ENCODE data around the gene NRG3.
A peak's percentile ranks its signal among the peaks of the same experiment; 100 is the strongest.

The NRG3 gene

DNA sequence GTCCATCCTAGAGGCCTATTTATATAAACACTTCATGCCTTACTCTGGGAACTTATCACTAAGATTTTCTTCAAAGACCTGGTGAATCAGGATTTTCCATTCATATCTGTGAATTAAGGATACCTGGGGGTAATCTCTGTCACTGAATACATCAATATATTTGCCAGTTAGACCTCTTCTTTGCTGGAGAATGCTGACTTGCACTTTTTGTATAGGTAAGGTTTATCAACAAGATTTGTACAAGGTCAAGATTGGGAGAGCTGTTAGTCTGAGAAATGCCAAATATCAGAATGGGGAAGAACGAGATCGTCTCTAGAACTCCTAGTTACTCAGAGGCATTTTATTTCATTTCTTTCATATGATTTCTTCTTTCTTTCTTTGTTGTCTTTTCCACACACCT, 1060.0 kb downstream of the NRG3 start:
- H3K4me3 ChIP-seq (replicated peaks; ENCODE audit: low read depth, low read length), result no peak overlapping the region
- DNase-seq (ENCODE audit: low read depth), result no peak
- TF ChIP-seq, protein P1, sequence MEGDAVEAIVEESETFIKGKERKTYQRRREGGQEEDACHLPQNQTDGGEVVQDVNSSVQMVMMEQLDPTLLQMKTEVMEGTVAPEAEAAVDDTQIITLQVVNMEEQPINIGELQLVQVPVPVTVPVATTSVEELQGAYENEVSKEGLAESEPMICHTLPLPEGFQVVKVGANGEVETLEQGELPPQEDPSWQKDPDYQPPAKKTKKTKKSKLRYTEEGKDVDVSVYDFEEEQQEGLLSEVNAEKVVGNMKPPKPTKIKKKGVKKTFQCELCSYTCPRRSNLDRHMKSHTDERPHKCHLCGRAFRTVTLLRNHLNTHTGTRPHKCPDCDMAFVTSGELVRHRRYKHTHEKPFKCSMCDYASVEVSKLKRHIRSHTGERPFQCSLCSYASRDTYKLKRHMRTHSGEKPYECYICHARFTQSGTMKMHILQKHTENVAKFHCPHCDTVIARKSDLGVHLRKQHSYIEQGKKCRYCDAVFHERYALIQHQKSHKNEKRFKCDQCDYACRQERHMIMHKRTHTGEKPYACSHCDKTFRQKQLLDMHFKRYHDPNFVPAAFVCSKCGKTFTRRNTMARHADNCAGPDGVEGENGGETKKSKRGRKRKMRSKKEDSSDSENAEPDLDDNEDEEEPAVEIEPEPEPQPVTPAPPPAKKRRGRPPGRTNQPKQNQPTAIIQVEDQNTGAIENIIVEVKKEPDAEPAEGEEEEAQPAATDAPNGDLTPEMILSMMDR (IDR thresholded peaks at IDR 0.05; ENCODE audit: low read length, missing control alignments), result no peak

DNA sequence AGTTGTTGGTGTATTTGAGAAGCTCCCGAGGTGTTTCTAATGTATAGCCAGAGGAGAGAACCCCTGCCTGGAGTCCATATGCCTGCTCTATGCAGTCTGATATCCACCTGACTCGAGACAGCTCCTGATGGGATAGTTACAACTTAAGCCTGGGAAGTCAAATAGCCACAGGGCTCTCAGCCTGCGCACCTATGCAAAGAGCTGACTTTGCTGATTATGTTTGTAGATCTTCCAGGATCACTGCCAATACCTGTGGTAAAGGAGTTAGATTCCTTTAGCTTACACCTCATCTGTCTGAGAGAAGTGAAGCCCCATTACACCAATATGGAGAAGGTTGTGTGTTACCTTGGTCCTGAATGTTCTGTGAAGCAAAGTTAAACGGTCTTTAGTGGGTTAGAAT, 1063.3 kb downstream of the NRG3 start:
- DNase-seq (ENCODE audit: low read depth), result no peak
- TF ChIP-seq, protein P1 (IDR thresholded peaks at IDR 0.05; ENCODE audit: low read length, missing control alignments), result no peak
- no peak overlapping the region for H3K4me3 ChIP-seq (replicated peaks; ENCODE audit: low read depth, low read length)

DNA sequence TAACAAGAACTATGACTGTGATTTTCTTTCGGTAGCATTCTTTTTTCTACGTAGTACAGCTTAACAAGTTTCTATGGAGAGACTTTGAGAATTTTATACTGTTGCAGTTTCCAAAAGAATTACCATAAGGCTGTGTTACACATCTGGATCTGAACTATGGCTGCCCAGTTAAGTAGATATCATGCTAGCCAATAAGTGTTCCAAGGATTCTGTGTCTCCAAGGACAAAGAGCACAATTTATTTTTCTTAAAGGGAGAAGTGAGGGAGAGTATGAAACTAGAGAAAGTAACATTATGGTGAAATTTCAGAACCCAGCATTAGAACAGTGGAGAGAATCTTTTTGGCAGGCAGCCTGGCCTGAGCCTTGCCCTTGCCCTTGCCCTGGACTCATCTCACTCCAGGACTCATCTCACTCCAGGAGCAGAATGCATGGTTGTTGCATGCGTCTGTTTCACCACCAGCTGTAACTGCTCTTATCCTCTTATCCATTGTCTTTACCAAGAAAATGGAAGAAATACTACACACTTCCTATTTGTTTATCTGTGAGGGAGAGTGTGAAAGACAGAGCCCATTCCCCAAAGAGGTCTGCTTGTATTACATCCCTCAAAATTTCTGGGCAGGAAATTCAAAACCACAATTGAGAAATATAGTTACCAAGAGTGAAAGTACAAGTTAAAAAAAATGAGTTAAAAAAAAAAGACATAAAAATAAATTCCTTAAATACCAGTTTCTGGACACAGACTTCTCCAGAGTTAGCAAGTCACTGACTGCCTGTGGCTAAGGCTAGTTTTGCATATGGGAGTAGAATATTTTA, 1067.5 kb downstream of the NRG3 start:
- DNase-seq (ENCODE audit: low read depth), result peak; percentile 76
- H3K4me3 ChIP-seq (replicated peaks; ENCODE audit: low read depth, low read length), result no peak overlapping the region
- TF ChIP-seq, protein P1 (IDR thresholded peaks at IDR 0.05; ENCODE audit: low read length, missing control alignments), result no peak

DNA sequence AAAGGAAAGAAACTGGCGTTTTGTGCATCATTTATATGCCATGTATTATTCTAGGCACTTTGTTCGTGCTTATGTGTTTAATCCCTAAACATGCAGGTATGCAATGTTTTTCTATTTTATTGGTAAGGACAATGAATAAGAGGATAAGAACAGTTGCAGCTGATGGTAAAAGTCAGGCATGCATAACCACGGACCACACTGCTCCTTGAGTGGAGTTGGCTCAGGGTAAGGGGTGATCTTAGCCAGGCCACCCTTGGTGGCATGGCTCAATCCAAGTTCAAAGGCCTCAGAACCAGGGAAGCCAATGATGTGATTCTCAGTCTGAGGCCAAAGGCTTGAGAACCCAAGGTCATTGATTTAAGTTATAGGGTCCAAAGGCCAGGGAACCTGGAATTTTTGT, 1068.1 kb downstream of the NRG3 start:
- no peak for DNase-seq (ENCODE audit: low read depth)
- TF ChIP-seq, protein P1 (IDR thresholded peaks at IDR 0.05; ENCODE audit: low read length, missing control alignments), result no peak
- H3K4me3 ChIP-seq (replicated peaks; ENCODE audit: low read depth, low read length), result no peak overlapping the region

DNA sequence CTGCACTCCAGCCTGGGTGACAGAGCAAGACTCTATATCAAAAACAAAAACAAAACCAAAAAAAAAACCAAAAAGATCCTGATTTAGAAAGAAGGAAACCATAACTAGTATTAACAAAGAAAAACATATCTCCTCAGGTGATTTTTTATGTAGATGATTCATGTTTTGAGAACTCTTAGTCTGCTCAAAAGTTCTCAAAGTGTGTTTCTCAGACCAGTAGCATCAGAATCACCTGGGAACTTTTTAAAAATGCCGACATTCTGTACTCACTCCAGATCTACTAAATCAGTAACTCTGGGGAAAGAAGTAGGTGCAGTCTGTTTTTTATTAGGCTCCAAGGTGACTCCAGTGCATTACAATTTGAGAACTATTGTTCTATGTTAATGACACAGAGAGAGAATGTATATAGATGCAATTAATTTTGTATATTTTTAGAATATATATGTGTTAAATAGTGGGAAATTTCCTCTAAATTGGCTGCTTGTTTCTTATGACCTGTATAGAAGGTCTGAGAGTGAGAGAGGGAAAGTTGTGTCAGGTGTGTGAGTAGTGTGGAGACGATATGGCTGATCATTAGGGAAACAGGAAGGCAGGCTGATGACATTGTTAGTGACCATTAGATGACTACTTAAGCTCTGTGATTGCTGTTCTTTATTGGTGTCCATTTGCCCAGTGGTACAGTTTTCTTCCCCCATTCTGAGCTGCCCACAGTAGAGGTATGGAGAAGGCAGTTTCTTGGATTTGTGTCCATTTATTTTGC, 1075.0 kb downstream of the NRG3 start:
- H3K4me3 ChIP-seq (replicated peaks; ENCODE audit: low read depth, low read length), result no peak overlapping the region
- TF ChIP-seq, protein P1 (IDR thresholded peaks at IDR 0.05; ENCODE audit: low read length, missing control alignments), result no peak
- DNase-seq (ENCODE audit: low read depth), result no peak

DNA sequence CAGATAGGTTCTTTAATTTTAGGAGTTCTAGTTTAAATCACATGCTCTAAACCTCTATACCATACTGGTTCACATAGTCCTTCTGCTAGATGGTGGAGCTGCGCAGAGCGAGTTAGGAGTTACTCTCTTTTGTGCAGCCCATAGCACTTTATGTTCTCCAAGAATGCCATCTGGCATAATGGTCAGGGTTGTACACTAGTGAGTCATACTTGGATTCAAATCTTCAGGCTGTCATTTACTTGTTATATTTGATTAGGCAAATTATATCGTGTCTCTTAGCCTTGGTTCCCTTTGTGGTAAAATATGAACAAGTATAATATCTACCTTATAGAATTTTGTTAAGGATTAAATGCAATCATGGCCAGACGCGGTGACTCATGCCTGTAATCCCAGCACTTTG, 1078.3 kb downstream of the NRG3 start:
- TF ChIP-seq, protein P1 (IDR thresholded peaks at IDR 0.05; ENCODE audit: low read length, missing control alignments), result no peak
- no peak overlapping the region for H3K4me3 ChIP-seq (replicated peaks; ENCODE audit: low read depth, low read length)
- no peak for DNase-seq (ENCODE audit: low read depth)

Data from fibroblast of pulmonary artery (primary cell).